OCI-LY3 (cell line): ENCODE data around the gene CYP39A1.

Source experiments
- CTCF ChIP-seq: fragments of 200-600, 300-600 bp; sonication (generic); IDR thresholded peaks from 2 replicates; pipeline ENCODE4 v1.5.1; 2014; ENCODE audit warnings: antibody characterized with exemption, low read length, low read depth
- EZH2phosphoT487 ChIP-seq: fragments of 200-600 bp; shearing (Covaris generic); IDR thresholded peaks from 2 replicates; pipeline ENCODE4 v1.6.1; 2018; ENCODE audit warnings: antibody characterized with exemption, mixed run types, low read depth

GRCh38 chr6:46538800-46539480 is 113.7 kb downstream of the CYP39A1 start:
- TF ChIP-seq CTCF (no peak), EZH2phosphoT487 (no peak)
